Pancreas (tissue), 10 donors: Measurements from ENCODE around the gene PMPCA. TPM values are rescaled to one million over a fixed set of nuclear protein-coding genes. Genes with fewer than 3 reads are reported as not detected.

Experiments used
- ATAC-seq, 4 donors: fragments of 200-7000 bp; cut with Tn5 transposase; one replicate each; pipeline versions ENCODE4 v1.8.0 to v1.9.1; 2020; ENCODE audit warnings: mild to moderate bottlenecking in 4 of 4, moderate library complexity in 4 of 4
- DNase-seq, 6 donors: peaks; one replicate each; pipeline ENCODE4 v3.0.0-alpha.2; 2020
- FAIRE-seq: peaks from 2 replicates; lab custom pipeline; 2012; peaks lifted over from hg19 to GRCh38; lab: Jason Lieb, UNC
- H3K27ac ChIP-seq, 4 donors: fragments of 200-600 bp; sonication (generic); 1 replicate in 3 of 4; 2 replicates in 1 of 4; pipeline versions ENCODE4 v1.5.0 to v1.8.0; 2020
- H3K27me3 ChIP-seq, 4 donors: fragments of 200-600 bp; one replicate each; pipeline ENCODE4 v1.8.0; 2021
- H3K36me3 ChIP-seq, 3 donors: fragments of 200-600 bp; sonication (generic) in 1 of 3; one replicate each; pipeline versions ENCODE4 v1.5.0 to v1.8.0; 2020 to 2021
- H3K4me1 ChIP-seq, 3 donors: fragments of 200-600 bp; one replicate each; pipeline ENCODE4 v1.8.0; 2021
- H3K4me3 ChIP-seq, 4 donors: fragments of 200-600 bp; sonication (generic) in 2 of 4; one replicate each; pipeline versions ENCODE4 v1.5.0 to v1.8.0; 2020 to 2021
- H3K9me3 ChIP-seq, 4 donors: fragments of 200-600 bp; one replicate each; pipeline ENCODE4 v1.8.0; 2021
- WGBS, 2 donors: extraction: QIAGEN DNeasy Blood & Tissue Kit; methylation state at CpG; one replicate each; pipeline ENCODE4 v1.1.7; 2013; 5-methylcytosine and 5-hydroxymethylcytosine counted together
- intact Hi-C, 3 donors: fragments of 100-400 bp; cut with DNase I; formaldehyde crosslinking; loops; one replicate each; pipeline versions ENCODE4 v1.11.1 to v1.14.2; 2022
- polyA plus RNA-seq, 2 donors: library from polyadenylated mRNA; stranded (reverse); fragments of 200-250 nt; gene quantifications; one replicate each; pipeline ENCODE4 v1.2.3, GENCODE V29; 2013
- total RNA-seq, 6 donors: library from RNA; stranded (reverse); fragmentation: NEBNext Ultra II Directional in 4 of 6; extraction: Animal tissue kit (Norgen Biotek cat#: 25700) in 4 of 6; gene quantifications; one replicate each; pipeline versions ENCODE4 v1.2.1 to v1.2.4, GENCODE V29; 2021 to 2023
- TF ChIP-seq, protein P1 (sequence below), 4 donors: fragments of 200-600 bp; sonication (generic) in 3 of 4; IDR thresholded peaks; one replicate each; pipeline versions ENCODE4 v1.5.0 to v1.8.0; 2021; ENCODE audit warnings: antibody characterized with exemption in 4 of 4
- donor health status: healthy with polysubstance abuse.
- donor health status: DM: no; HTN: no; CAD: no; lungs with moderate emphysema.
- donor health status: DM: no; HTN: no; CAD: no.
- donor health status: control.
- donor health status: control.
- donor health status: Bipolar disorder and iron deficiency.
- donor health status: DM: yes; HTN: yes; CAD: no.
- donor health status: DM: no; HTN: no; CAD: no.
- donor health status: DM: no; HTN: no; CAD: no.
- donor health status: DM: yes; HTN: yes; CAD: no.

PMPCA gene
- total and polyA plus RNA-seq, 8 donors = 16.3 to 51.4 (median 19.5) TPM

DNA sequence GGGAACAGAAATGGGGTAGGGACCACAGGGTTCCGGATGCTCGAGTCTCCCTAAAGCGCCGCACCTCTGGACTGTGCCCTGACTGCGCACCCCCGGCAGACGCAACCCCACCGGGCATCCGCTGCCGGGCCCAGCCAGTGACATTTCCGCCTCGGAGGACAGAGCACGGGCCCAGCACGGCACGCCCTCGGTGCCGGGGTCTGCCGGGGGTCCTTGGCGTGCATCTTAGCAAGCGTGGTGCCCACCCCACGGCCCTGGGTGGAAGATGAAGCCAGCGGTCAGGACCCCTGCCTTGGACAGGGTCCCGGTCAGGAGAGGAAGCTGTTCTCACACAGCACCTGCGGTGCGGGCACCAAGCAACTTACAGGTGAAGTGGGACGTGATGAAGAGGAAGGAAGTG is 22.1 kb downstream of the PMPCA start:
- WGBS, 2 donors = 87 to 96% methylated on average over 26 of the region's 26 CpGs
- Histone ChIP-seq H3K27me3 (no peaks in the 10 kb centered on the region), H3K4me1 (peaks cover 0 to 10% (median 0%) of the 10 kb centered on the region in 3 donors), H3K27ac (no peak overlapping the region), H3K9me3 (no peaks in the 10 kb centered on the region), H3K4me3 (no peak overlapping the region), H3K36me3 (peaks cover 0 to 15% (median 7%) of the 10 kb centered on the region in 3 donors)
- DNase-seq = peak in 1 of 6 donors; percentile 65
- intact Hi-C loops = no loop called here
- TF ChIP-seq, protein P1, sequence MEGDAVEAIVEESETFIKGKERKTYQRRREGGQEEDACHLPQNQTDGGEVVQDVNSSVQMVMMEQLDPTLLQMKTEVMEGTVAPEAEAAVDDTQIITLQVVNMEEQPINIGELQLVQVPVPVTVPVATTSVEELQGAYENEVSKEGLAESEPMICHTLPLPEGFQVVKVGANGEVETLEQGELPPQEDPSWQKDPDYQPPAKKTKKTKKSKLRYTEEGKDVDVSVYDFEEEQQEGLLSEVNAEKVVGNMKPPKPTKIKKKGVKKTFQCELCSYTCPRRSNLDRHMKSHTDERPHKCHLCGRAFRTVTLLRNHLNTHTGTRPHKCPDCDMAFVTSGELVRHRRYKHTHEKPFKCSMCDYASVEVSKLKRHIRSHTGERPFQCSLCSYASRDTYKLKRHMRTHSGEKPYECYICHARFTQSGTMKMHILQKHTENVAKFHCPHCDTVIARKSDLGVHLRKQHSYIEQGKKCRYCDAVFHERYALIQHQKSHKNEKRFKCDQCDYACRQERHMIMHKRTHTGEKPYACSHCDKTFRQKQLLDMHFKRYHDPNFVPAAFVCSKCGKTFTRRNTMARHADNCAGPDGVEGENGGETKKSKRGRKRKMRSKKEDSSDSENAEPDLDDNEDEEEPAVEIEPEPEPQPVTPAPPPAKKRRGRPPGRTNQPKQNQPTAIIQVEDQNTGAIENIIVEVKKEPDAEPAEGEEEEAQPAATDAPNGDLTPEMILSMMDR (IDR thresholded peaks at IDR 0.05) = no peak
- ATAC-seq = no peak
- no peak for FAIRE-seq

DNA sequence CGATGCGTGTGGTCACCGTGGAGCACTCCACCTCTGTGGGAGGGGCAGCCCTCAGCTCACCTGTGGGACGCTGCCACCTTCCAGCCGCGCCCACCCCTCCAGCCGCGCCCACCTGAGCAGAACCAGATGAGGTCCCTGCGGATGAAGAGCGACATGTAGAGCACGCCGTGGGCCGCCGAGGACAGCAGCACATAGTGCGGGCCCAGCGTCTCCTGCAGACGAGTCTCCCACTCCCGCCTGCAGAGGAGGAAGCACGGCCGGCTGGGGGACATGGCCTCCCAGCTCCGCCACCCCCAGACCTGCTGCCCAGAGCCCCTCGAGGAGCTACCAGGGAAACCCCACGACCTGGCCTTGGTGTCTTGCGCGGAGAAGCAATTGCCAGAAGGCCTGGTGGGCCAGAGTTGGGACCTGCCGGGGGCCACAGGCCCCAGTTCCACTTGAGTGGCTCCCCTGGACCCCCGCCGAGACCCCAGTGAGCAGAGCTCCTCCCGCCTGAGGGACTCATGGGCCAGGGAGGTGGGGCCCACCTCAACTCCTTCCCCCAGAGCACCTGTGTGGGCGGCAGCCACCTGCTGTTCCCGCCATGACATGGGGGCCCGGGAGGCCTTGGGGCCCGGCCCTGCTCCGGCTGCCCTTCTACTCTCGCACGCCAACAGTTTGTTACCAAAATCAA is 22.7 kb downstream of the PMPCA start:
- FAIRE-seq (no peak), ATAC-seq (no peak), DNase-seq (peak in 1 of 6 donors; percentile 74)
- H3K4me1 ChIP-seq = peaks cover 0 to 16% (median 5%) of the 10 kb centered on the region in 3 donors
- TF ChIP-seq, protein P1 (IDR thresholded peaks at IDR 0.05) = no peak
- no peak overlapping the region for H3K27ac ChIP-seq
- H3K36me3 ChIP-seq = peaks cover 0 to 15% (median 7%) of the 10 kb centered on the region in 3 donors
- no peak overlapping the region for H3K4me3 ChIP-seq
- H3K27me3 ChIP-seq = no peaks in the 10 kb centered on the region
- no peaks in the 10 kb centered on the region for H3K9me3 ChIP-seq
- intact Hi-C loops = no loop called here
- 91 to 93% methylated on average over 36 of the region's 36 CpGs for WGBS, 2 donors

DNA sequence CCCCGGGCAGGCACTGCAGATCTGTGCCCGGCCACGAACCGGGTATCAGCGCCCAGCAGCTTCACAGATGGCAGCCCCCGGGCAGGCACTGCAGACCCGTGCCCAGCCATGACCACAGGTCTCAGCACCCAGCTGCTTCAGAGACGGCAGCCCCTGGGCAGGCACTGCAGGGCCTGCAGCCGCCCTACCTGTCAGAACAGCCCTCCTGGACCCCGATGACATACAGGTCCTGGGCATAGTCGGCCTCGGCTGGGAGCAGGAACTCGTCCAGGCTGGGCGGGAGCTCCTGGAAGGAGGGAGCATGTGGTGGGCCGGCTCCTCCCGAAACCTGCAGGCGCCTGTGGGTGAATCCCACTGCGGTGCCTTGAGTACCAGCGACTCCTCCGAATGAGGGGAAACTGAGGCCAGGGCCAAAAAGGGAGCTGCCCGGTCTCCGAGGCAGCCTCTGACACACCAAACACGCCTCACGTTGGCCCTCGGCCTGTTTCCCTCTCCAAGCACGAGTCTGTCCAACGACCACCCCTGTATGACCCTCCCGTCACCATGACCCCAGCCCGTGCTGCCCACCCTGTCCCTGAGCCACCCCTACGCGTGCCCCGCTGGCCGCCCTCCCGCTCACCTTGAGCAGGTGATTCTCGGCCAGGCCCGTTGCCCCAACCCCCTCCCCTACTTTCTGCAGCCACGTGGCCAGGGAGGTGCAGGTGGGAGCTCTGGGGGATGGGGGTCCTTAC is 23.6 kb downstream of the PMPCA start:
- H3K4me1 ChIP-seq = peaks cover 0 to 16% (median 5%) of the 10 kb centered on the region in 3 donors
- DNase-seq = peak in 1 of 6 donors; percentile 79
- no peaks in the 10 kb centered on the region for H3K27me3 ChIP-seq
- ATAC-seq = no peak
- 91 to 92% methylated on average over 36 to 37 of the region's 37 CpGs for WGBS, 2 donors
- peaks cover 0 to 15% (median 7%) of the 10 kb centered on the region in 3 donors for H3K36me3 ChIP-seq
- no peak overlapping the region for H3K4me3 ChIP-seq
- intact Hi-C loops = no loop called here
- TF ChIP-seq, protein P1 (IDR thresholded peaks at IDR 0.05) = no peak
- no peaks in the 10 kb centered on the region for H3K9me3 ChIP-seq
- no peak for FAIRE-seq
- no peak overlapping the region for H3K27ac ChIP-seq

DNA sequence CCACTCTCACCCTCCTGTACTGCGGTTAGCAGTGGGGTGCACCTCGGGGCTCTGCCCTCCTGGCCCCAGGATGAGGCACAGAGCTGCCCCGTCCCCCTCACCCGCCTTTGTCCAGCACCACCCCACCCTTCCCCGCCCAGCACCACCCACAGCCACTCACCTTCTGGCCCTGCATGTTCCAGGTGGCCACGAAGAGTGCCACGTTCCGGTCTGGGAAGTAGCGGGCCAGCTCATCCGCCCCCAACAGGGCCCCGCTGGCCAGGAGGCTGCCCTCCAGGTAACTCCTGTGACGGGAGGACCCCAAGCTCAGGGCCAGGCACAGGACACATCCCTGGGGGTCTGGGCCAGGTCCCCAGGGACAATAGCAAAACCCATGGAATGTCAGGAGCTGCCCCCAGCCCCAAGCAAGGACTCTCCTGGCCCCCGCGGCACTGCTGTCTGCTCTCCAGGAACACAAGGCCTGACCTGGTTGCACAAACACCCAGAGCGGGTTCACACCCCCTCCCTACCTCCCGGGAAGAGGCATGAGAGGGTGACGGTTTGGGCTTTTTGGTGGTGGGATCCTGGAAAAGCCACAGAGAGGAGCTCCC is 24.2 kb downstream of the PMPCA start:
- TF ChIP-seq, protein P1 (IDR thresholded peaks at IDR 0.05) = no peak
- intact Hi-C loops = no loop called here
- ATAC-seq (no peak), FAIRE-seq (no peak), DNase-seq (peak in 1 of 6 donors; percentile 62)
- Histone ChIP-seq H3K4me3 (no peak overlapping the region), H3K36me3 (peaks cover 0 to 15% (median 7%) of the 10 kb centered on the region in 3 donors), H3K27ac (no peak overlapping the region), H3K27me3 (no peaks in the 10 kb centered on the region), H3K9me3 (no peaks in the 10 kb centered on the region), H3K4me1 (peaks cover 0 to 16% (median 5%) of the 10 kb centered on the region in 3 donors)
- WGBS, 2 donors = 91 to 95% methylated on average over 17 of the region's 17 CpGs
